ENCODE data around the gene S100A5. TPM values are rescaled to one million over a fixed set of nuclear protein-coding genes. Genes with fewer than 3 reads are reported as not detected.
A peak's percentile ranks its signal among the peaks of the same experiment; 100 is the strongest.
"Not testable (repeated sequence)": the region's sequence is repeated elsewhere in the genome, so short reads cannot be mapped to it uniquely, and the experiment has no call there.

S100A5 gene
- not detected for total RNA-seq

GRCh38 chr1:153540394-153541361 lies at the start of gene S100A5:
Gene S100A5 (minus strand): TSS chr1:153540934. CDS start chr1:153540191, 743 bp downstream.
- no peak for DNase-seq (ENCODE audit: low spot score)

GRCh38 chr1:153588482-153588881 lies 47.7 kb upstream of the S100A5 start:
- DNase-seq (ENCODE audit: low spot score) = no peak

- not testable (repeated sequence) for DNase-seq (ENCODE audit: low spot score)
Measured at GRCh38 chr1:153588033-153588432, 47.3 kb upstream of the S100A5 start.

- DNase-seq (ENCODE audit: low spot score) = no peak
Measured at GRCh38 chr1:153587314-153587713, 46.6 kb upstream of the S100A5 start.

GRCh38 chr1:153586347-153586746 lies 45.6 kb upstream of the S100A5 start:
- no peak for DNase-seq (ENCODE audit: low spot score)

- no peak for DNase-seq (ENCODE audit: low spot score)
Measured at GRCh38 chr1:153585006-153585405, 44.3 kb upstream of the S100A5 start.

- DNase-seq (ENCODE audit: low spot score) = no peak
Measured at GRCh38 chr1:153583976-153584375, 43.2 kb upstream of the S100A5 start.

- DNase-seq (ENCODE audit: low spot score) = not testable (repeated sequence)
Measured at GRCh38 chr1:153583514-153583913, 42.8 kb upstream of the S100A5 start.

- not testable (repeated sequence) for DNase-seq (ENCODE audit: low spot score)
Measured at GRCh38 chr1:153582836-153583235, 42.1 kb upstream of the S100A5 start.

GRCh38 chr1:153578936-153579335 lies 38.2 kb upstream of the S100A5 start:
- DNase-seq (ENCODE audit: low spot score) = no peak

- no peak for DNase-seq (ENCODE audit: low spot score)
Measured at GRCh38 chr1:153578490-153578889, 37.8 kb upstream of the S100A5 start.

- no peak for DNase-seq (ENCODE audit: low spot score)
Measured at GRCh38 chr1:153577624-153578051, 36.9 kb upstream of the S100A5 start.

- no peak for DNase-seq (ENCODE audit: low spot score)
Measured at GRCh38 chr1:153577138-153577537, 36.4 kb upstream of the S100A5 start.

GRCh38 chr1:153575497-153575896 lies 34.8 kb upstream of the S100A5 start:
- not testable (repeated sequence) for DNase-seq (ENCODE audit: low spot score)

GRCh38 chr1:153575081-153575491 lies 34.4 kb upstream of the S100A5 start:
- not testable (repeated sequence) for DNase-seq (ENCODE audit: low spot score)

GRCh38 chr1:153573351-153573750 lies 32.6 kb upstream of the S100A5 start:
- DNase-seq (ENCODE audit: low spot score) = no peak

GRCh38 chr1:153572569-153573015 lies 31.9 kb upstream of the S100A5 start:
- peak; percentile 87 for DNase-seq (ENCODE audit: low spot score)

GRCh38 chr1:153571706-153572105 lies 31.0 kb upstream of the S100A5 start:
- no peak for DNase-seq (ENCODE audit: low spot score)

- no peak for DNase-seq (ENCODE audit: low spot score)
Measured at GRCh38 chr1:153570874-153571273, 30.1 kb upstream of the S100A5 start.

- no peak for DNase-seq (ENCODE audit: low spot score)
Measured at GRCh38 chr1:153569465-153569864, 28.7 kb upstream of the S100A5 start.

GRCh38 chr1:153568367-153569099 lies 27.8 kb upstream of the S100A5 start:
- peak; percentile 89 for DNase-seq (ENCODE audit: low spot score)

GRCh38 chr1:153567621-153568366 lies 27.1 kb upstream of the S100A5 start:
- DNase-seq (ENCODE audit: low spot score) = no peak

Data from mucosa of gallbladder (tissue), 1 donor.